AG04449 (cell line): ENCODE data around the gene DIP2C.

Source experiments
- CTCF ChIA-PET: fragments of 350-600 bp; formaldehyde crosslinking; extraction: SDS; loops from one replicate; lab custom pipeline; 2021; ENCODE audit warnings: antibody characterized with exemption; lab: Yijun Ruan, JAX
- POLR2A ChIA-PET: fragments of 400-600, 350-600 bp; formaldehyde crosslinking; extraction: SDS; loops from one replicate; lab custom pipeline; 2020; ENCODE audit warnings: antibody characterized with exemption, inconsistent platforms; lab: Yijun Ruan, JAX
- DNase-seq: peaks from one replicate; pipeline ENCODE4 v3.0.0-alpha.2; 2010; ENCODE audit warnings: low read depth, low spot score
- H3K4me3 ChIP-seq: 2 replicates; pipeline ENCODE4 v1.5.1; 2011; ENCODE audit warnings: low read depth, mild to moderate bottlenecking, control low read depth, low read length
- CTCF ChIP-seq: IDR thresholded peaks from one replicate; pipeline ENCODE4 v1.5.1; 2011; ENCODE audit warnings: mild to moderate bottlenecking, moderate library complexity, low read length, control low read depth, inconsistent platforms; ENCODE audit not compliant: insufficient read depth; ENCODE audit errors: missing control alignments

DIP2C gene

GRCh38 chr10:311901-312665 is 377.4 kb downstream of the DIP2C start:
- CTCF ChIA-PET, result no interaction called here
- DNase-seq, result no peak
- H3K4me3 ChIP-seq, result no peak overlapping the region
- no peak for TF ChIP-seq CTCF
- POLR2A ChIA-PET, result no interaction called here

GRCh38 chr10:310976-311639 is 378.4 kb downstream of the DIP2C start:
- no peak overlapping the region for H3K4me3 ChIP-seq
- TF ChIP-seq CTCF, result no peak
- POLR2A ChIA-PET, result no interaction called here
- no peak for DNase-seq
- CTCF ChIA-PET, result no interaction called here

- no peak overlapping the region for H3K4me3 ChIP-seq
- ChIA-PET POLR2A (no interaction called here), CTCF (no interaction called here)
- TF ChIP-seq CTCF, result no peak
- no peak for DNase-seq
These were observed 379.1 kb downstream of the DIP2C start for GRCh38 chr10:310371-310770.

- no peak overlapping the region for H3K4me3 ChIP-seq
- ChIA-PET CTCF (interaction anchor here (1.6 kb wide), 1 partner anchor 8 kb away, joined by 4 read pairs; no protein-coding TSS in a partner anchor), POLR2A (no interaction called here)
- no peak for TF ChIP-seq CTCF
- no peak for DNase-seq
These were observed 380.8 kb downstream of the DIP2C start for GRCh38 chr10:308572-309085.

GRCh38 chr10:308101-308500 is 381.4 kb downstream of the DIP2C start:
- ChIA-PET CTCF (interaction anchor here (1.6 kb wide), 1 partner anchor 9 kb away, joined by 4 read pairs; no protein-coding TSS in a partner anchor), POLR2A (no interaction called here)
- no peak for TF ChIP-seq CTCF
- DNase-seq, result no peak
- no peak overlapping the region for H3K4me3 ChIP-seq

GRCh38 chr10:307659-308058 is 381.8 kb downstream of the DIP2C start:
- TF ChIP-seq CTCF, result no peak
- no peak overlapping the region for H3K4me3 ChIP-seq
- DNase-seq, result no peak
- POLR2A ChIA-PET, result no interaction called here
- CTCF ChIA-PET, result interaction anchor here (1.6 to 2.3 kb wide), 2 partner anchors 9 to 22 kb away, joined by 4 to 6 read pairs; no protein-coding TSS in a partner anchor
